Thyroid gland (tissue), 4 donors: ENCODE data around the gene DNAJB9.

Source experiments
- CTCF ChIP-seq, 6 experiments: fragments of 200-600 bp in 3 of 6; fragments of 450-650 bp in 3 of 6; sonication (generic) in 3 of 6; IDR thresholded peaks; one replicate each; pipeline ENCODE4 v1.5.1; 2016 to 2019; ENCODE audit warnings: antibody characterized with exemption in 6 of 6, mild to moderate bottlenecking in 2 of 6, inconsistent platforms in 1 of 6, moderate library complexity in 1 of 6
- POLR2A ChIP-seq, 2 donors: fragments of 450-650 bp; IDR thresholded peaks; one replicate each; pipeline ENCODE4 v1.6.1; 2017; ENCODE audit warnings: antibody characterized with exemption in 2 of 2, mild to moderate bottlenecking in 2 of 2, moderate library complexity in 1 of 2

DNA sequence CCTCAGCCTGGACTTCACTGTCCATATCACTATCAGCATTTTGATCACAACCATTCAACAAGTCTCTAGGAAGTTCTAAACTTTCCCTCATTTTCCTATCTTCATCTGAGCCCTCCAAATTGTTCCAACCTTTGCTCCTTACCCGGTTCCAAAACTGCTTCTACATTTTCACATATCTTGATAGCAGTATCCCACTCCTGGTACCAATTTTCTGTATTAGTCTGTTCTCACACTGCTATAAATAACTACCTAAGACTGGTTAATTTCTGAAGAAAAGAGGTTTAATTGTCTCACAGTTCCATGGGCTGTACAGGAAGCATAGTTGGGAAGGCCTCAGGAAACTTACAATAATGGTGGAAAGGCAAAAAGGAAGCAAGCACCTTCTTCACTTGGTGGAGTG, 12.1 kb upstream of the DNAJB9 start:
- TF ChIP-seq CTCF (IDR thresholded peaks at IDR 0.05) (no peak), POLR2A (IDR thresholded peaks at IDR 0.05) (no peak)
